Measurements from ENCODE around the gene TEX29. TPM values are rescaled to one million over a fixed set of nuclear protein-coding genes. Genes with fewer than 3 reads are reported as not detected.

The TEX29 gene
- total RNA-seq = not detected
- long read RNA-seq = 0 reads

- TF ChIP-seq, protein P1, sequence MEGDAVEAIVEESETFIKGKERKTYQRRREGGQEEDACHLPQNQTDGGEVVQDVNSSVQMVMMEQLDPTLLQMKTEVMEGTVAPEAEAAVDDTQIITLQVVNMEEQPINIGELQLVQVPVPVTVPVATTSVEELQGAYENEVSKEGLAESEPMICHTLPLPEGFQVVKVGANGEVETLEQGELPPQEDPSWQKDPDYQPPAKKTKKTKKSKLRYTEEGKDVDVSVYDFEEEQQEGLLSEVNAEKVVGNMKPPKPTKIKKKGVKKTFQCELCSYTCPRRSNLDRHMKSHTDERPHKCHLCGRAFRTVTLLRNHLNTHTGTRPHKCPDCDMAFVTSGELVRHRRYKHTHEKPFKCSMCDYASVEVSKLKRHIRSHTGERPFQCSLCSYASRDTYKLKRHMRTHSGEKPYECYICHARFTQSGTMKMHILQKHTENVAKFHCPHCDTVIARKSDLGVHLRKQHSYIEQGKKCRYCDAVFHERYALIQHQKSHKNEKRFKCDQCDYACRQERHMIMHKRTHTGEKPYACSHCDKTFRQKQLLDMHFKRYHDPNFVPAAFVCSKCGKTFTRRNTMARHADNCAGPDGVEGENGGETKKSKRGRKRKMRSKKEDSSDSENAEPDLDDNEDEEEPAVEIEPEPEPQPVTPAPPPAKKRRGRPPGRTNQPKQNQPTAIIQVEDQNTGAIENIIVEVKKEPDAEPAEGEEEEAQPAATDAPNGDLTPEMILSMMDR (IDR thresholded peaks at IDR 0.05; ENCODE audit: borderline replicate concordance) = no peak
- H3K27ac ChIP-seq (replicated peaks) = no peak within 1 kb of the TSS
- peaks cover 10% of the 10 kb centered on the region for H3K36me3 ChIP-seq
- no peak for DNase-seq
- no peaks in the 10 kb centered on the region for H3K27me3 ChIP-seq (ENCODE audit: low read depth)
- no peaks in the 10 kb centered on the region for H3K9me3 ChIP-seq (replicated peaks)
- no peak within 1 kb of the TSS for H3K4me3 ChIP-seq
- intact Hi-C loops (cut with micrococcal nuclease) = no loop called here
- H3K4me1 ChIP-seq = no peaks in the 10 kb centered on the region
Observed at GRCh38 chr13:111319998-111320911, at the start of gene TEX29. TSS of gene TEX29 (plus strand) at chr13:111320642. CDS start at chr13:111320891, 249 bp downstream.

GRCh38 chr13:111270765-111271698 lies 49.4 kb upstream of the TEX29 start:
- TF ChIP-seq, protein P1 (IDR thresholded peaks at IDR 0.05; ENCODE audit: borderline replicate concordance) = no peak
- H3K36me3 ChIP-seq = peaks cover 75% of the 10 kb centered on the region
- H3K27me3 ChIP-seq (ENCODE audit: low read depth) = no peaks in the 10 kb centered on the region
- H3K27ac ChIP-seq (replicated peaks) = no peak overlapping the region
- no peak for DNase-seq
- intact Hi-C loops (cut with micrococcal nuclease) = no loop called here
- H3K9me3 ChIP-seq (replicated peaks) = no peaks in the 10 kb centered on the region
- H3K4me3 ChIP-seq = no peak overlapping the region
- H3K4me1 ChIP-seq = peaks cover 53% of the 10 kb centered on the region

- no peak for DNase-seq
- intact Hi-C loops (cut with micrococcal nuclease) = no loop called here
- TF ChIP-seq, protein P1 (IDR thresholded peaks at IDR 0.05; ENCODE audit: borderline replicate concordance) = no peak
- Histone ChIP-seq H3K27ac (replicated peaks) (peak overlapping the region; percentile 21), H3K4me1 (peaks cover 53% of the 10 kb centered on the region), H3K9me3 (replicated peaks) (no peaks in the 10 kb centered on the region), H3K27me3 (ENCODE audit: low read depth) (no peaks in the 10 kb centered on the region), H3K36me3 (peaks cover 83% of the 10 kb centered on the region), H3K4me3 (no peak overlapping the region)
Observed at GRCh38 chr13:111272117-111272516, 48.3 kb upstream of the TEX29 start.

DNA sequence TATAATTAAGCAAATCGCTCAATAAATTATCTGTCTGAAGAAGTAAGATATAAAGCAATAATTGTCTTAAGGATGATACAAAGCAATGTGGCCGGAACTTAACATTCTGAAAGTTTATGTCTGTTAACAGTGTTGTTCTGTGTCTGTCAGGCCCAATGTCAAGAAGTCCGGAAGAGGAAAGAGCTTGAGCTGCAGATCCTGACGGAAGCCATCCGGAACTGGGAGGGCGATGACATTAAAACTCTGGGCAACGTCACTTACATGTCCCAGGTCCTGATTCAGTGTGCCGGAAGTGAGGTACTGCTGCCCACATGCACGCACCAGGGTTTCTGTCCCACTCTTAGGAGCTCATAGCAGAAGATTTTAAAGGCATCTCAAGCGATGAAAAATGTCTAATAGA lies 45.1 kb upstream of the TEX29 start:
- peaks cover 63% of the 10 kb centered on the region for H3K4me1 ChIP-seq
- H3K27ac ChIP-seq (replicated peaks) = peak overlapping the region; percentile 30
- H3K4me3 ChIP-seq = no peak overlapping the region
- H3K27me3 ChIP-seq (ENCODE audit: low read depth) = no peaks in the 10 kb centered on the region
- H3K9me3 ChIP-seq (replicated peaks) = no peaks in the 10 kb centered on the region
- DNase-seq = no peak
- intact Hi-C loops (cut with micrococcal nuclease) = no loop called here
- peaks cover 80% of the 10 kb centered on the region for H3K36me3 ChIP-seq
- TF ChIP-seq, protein P1 (IDR thresholded peaks at IDR 0.05; ENCODE audit: borderline replicate concordance) = no peak

DNA sequence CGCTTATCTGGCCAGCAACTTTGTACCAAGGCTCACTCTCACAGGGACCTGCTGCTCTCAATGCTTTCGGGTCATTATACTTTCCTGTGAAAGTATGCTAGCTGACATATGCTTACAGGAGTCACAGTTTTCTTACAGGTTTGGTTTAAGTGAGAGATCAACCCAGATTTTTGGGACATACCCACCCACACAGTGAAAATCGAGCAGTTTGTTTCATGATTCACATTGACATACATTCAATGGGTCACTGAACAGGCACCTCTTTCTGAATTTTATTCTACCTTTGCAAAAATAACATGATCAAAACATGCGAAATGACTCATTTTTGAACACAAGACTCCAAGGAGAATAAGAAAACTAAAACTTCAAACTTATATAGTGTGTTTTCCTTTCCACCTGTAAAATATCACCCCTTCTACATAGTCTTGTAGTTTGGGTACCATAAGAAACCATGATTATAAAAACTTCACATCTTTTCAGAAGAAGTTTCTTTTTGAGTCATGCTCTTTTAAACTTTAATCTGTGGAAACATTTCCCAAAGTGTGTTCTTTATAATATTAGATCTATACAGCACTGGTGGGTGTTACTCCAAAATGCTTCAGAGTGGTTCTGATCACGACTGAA lies 44.3 kb upstream of the TEX29 start:
- intact Hi-C loops (cut with micrococcal nuclease) = no loop called here
- peaks cover 85% of the 10 kb centered on the region for H3K36me3 ChIP-seq
- H3K4me1 ChIP-seq = peaks cover 63% of the 10 kb centered on the region
- H3K9me3 ChIP-seq (replicated peaks) = no peaks in the 10 kb centered on the region
- H3K27ac ChIP-seq (replicated peaks) = peak overlapping the region; percentile 30
- no peak for DNase-seq
- TF ChIP-seq, protein P1 (IDR thresholded peaks at IDR 0.05; ENCODE audit: borderline replicate concordance) = no peak
- no peak overlapping the region for H3K4me3 ChIP-seq
- H3K27me3 ChIP-seq (ENCODE audit: low read depth) = no peaks in the 10 kb centered on the region

Data from left ventricle myocardium inferior (tissue), 1 donor.